HG03378 (cell line): Measurements from ENCODE around the gene SATB2.

Experiments
- ATAC-seq: cut with Tn5 transposase; IDR thresholded peaks from one replicate; pipeline ENCODE4 v1.9.1; 2021; ENCODE audit warnings: mild to moderate bottlenecking, moderate library complexity; ENCODE audit not compliant: unreplicated experiment

SATB2 gene

DNA sequence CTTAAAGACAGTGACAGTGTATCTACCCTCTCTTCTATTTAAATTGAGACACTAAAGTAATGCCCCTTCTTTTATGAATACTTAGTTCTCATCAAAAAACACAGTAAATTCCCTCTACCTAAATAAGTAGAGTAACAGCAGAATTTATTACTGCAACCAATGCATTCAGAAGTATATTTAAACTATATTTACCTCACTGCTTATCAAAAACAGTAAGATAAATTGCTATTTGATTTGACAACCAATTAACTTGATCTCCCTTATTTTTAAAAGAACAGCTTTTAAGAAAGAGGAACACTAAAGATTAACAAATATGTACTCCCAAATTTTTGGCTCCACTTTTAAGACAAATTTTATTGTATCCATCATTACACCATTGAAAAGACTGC, 4.8 kb downstream of the SATB2 start:
- no peak for ATAC-seq

DNA sequence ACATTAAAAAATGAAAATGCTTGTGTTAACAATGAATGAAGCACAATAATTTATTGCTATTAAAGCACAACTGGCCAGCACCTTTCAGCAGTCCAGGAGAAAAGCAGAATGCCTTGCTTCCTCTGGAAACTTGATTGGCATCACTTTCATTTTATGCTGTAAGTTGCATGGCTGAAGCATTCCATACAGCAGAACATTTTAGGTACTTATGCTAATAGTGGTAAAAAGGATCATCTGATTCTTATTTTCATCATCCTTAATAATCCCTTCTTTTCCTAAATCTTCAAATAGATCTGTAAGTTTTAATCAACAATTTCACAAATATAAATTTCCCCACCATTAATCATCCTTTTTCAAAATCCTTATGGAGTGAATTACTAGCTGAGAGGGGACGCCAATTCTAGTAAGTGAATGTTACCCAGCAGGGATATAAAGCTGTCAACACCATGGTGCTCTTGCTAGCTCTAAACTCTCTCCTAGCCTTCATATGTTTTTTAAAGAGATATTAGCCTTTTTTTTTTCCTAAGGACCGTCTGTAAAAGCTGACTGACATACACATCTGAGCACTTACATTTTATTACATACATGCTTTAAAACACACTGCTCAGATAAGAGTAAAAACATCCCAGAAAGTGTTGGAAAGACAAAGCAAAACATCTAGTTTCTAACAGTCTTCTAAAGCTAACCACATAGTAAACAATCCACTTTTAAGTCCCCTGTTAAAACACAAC, 5.3 kb downstream of the SATB2 start:
- ATAC-seq, result no peak

DNA sequence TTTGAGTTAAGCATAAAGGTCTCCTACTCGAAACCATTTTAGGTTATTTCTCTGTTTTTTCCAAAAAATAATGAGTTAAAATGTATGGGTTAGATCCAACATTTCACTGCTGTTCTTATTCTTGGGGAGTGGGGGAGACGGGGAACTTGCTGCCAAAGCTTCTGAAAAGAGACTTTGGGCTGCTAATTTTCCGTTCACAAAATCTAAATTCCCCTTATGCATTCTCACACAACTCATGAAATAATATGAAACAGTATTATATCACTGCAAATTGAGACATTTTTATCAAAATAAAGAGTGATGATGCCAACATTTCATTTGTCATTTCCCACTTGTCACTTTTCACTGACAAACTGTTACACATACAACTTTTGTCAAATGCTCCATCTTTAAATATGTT, 7.8 kb downstream of the SATB2 start:
- no peak for ATAC-seq

DNA sequence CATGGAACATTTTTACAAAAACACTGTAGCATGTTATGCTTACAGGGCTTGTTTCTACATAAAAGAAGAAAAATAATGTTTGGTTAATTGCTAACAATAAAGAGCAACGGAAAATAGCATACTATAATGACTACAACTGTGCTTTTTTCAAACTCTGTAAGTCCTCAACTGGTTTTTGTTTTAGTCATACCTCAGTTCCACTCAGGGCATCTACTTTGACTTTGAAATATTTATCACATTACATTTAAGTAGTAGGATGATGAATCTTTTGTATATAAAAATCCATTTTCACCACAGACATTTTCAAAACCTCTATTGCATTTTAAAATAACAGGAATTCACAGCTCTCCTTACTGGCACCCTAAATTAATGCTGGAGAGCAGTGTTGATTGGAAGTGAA, 8.3 kb downstream of the SATB2 start:
- ATAC-seq, result no peak

DNA sequence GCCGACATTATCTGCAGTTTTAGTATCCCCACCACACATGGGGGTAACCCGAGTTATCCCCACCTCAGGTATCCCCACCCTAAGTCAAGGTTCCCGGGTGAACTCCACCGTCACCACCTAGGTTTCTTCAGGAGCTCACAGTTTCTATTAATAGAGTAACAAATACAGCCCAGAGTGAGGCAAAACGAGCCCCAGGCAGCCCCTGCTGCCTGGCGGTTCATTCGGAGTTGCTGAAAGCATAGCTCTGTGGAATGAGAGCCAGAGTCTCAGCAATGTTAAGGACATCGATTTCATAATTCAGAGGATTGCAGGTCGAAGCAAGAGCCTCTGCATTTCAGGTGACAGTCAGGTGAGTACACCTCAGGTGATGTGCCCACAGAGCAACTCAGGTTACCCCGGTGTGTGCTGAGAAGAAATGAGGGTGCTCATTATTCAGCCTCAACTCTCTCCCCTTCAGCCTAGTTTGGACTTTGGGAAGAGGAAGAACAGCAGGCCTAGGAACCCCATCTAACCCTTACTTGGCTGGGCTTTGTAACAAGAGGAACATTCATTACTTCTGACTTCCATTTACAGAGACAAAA, 10.7 kb downstream of the SATB2 start:
- ATAC-seq, result no peak

DNA sequence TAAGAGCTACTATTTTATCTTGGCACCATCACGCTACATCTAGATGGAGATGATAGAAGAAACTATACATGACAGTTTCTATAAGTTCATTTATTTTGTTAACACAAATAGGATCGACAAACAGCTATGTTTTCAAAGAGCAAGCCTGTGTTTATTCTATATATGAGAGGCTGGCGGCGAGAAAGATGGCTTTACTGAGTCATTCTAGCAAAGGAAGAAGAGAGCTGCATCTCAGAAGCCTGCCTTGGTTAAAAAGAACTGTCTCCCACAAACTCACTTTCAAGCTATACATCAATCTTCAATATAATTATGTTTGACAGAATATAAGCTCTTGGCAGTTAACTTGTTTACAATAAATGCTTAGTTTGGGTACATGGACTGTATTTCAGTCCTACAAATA, 13.0 kb downstream of the SATB2 start:
- ATAC-seq, result no peak

DNA sequence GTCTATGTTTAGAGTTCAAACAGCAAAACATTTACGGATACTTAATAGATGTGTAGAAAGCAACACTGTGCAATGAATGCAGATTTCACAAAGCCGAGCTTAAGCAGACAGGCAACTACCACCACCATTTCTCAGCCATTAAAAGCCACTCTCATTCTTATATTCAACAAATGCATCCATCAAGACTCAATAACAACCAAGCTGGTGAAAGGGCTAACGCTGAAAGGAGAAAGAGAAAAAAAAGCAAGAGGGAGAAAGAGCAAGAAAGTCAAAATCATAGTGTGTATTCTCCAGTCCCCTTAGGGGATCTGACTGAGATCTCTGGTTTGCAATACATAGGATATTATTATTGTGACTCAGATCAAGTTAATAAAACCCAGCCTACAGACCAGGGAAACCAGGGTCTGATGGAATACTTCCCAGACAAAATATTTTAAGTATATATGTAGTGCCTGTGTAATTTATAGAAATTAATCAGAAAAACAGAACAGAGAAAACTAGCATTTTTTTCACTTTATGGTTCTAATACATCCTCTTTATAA, 14.1 kb downstream of the SATB2 start:
- ATAC-seq, result no peak

DNA sequence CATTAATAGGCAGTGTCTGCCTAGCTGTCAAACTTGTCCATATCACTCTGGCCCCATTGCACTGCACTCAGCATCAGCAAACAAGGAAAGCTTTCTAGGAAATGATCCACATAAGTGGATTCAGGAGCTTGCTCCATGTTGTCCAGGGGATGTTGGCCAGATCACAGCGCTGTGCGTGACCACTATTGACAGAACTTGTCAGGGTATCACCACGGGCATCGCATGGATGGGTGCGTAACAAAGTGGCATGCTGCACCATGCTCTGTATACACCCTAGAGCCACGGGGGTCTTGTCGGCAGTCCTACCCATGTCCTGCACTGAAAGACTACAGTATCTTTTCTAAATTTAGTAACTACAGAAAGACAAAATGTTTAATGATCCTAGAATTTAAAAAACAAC, 15.6 kb downstream of the SATB2 start:
- ATAC-seq, result no peak

DNA sequence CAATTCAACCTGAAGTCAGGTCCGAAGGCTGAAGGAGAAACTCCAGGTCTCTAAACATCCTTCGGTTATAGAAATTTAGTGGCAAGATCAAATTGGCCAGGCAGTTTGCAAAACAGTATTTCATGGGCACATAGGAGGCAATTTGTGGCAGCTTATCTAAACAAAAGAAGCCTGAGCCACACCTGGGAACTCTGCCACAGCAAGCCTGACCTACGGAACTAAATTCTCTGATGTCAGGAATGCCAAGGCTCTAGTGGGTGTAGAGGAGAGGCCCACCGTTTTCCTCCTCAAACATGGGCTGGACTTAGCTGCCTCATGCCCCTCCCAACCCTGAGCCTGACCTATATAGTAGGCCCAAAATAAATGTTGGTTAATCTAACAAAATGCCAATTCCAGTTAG, 16.0 kb downstream of the SATB2 start:
- no peak for ATAC-seq

DNA sequence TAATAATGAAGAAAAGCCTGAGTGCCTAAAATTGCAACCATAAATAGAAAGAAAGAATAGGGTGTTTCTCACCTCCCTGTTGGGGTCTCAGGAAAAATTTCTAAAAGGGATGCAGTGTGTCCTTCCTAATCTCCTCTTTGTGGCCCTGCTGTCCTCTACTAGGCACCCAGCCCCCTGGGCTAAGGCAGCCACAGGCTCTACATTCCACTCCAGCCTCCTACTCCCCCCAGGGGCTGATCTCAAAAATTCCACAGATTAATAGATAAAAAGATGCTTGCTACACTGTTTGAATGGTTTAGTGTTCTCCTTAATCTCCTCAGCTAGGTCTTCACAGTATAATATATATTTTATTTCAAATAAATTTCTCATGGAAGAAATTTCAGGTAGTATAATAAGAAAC, 17.6 kb downstream of the SATB2 start:
- ATAC-seq, result no peak

DNA sequence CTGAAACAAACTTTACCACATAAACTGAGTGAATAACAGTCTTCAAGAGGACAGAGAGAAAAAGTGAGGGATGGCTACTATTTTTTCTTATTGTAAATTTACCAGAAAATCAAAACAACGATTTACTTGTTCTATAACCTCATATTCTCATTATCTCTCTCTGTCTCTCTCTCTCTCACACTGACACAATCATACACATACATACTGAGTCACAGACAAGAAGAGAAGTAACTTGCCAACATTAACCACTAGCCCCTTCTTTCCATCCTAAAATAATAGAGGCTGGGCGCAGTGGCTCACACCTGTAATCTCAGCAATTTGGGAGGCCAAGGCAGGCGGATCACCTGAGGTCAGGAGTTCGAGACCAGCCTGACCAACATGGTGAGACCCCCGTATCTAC, 18.2 kb downstream of the SATB2 start:
- ATAC-seq, result no peak

DNA sequence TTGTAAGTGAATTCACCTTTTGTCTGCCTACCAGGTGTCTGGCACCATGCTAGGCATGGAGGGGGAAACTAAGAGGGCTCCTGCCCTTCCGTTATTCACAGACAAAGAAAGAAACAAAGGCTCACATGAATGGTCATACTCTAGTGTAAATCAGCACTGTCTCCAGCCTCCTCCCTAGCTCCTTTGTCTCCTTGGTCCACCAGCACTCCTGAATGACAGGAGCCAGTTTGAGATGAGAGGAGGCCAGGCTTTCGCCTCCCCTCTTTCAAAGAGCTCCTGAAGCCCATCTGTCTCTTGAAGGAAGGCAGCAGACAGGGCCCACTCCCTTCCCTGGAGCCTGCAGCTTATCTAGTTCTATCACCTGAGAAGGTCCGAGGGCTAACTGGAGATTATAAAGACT, 18.7 kb downstream of the SATB2 start:
- ATAC-seq, result no peak

DNA sequence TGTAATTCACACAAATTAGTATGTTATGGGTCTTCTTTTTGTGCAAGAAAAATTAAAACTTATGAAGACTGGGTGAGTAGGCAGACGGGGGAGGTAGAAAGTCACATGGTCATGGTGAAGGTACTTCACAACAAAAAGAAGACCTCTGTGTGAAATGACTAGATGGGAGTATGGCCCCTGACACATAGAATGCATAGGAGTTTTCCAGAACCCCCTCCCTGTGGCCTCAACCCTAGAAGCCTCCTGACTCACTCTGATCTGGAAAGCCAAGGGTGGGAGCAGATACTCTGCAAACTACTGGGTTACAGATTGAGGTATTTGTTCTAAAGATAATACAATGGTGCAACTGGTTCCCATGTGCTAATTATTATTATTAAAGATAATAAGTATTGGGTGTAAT, 23.2 kb downstream of the SATB2 start:
- ATAC-seq, result no peak

DNA sequence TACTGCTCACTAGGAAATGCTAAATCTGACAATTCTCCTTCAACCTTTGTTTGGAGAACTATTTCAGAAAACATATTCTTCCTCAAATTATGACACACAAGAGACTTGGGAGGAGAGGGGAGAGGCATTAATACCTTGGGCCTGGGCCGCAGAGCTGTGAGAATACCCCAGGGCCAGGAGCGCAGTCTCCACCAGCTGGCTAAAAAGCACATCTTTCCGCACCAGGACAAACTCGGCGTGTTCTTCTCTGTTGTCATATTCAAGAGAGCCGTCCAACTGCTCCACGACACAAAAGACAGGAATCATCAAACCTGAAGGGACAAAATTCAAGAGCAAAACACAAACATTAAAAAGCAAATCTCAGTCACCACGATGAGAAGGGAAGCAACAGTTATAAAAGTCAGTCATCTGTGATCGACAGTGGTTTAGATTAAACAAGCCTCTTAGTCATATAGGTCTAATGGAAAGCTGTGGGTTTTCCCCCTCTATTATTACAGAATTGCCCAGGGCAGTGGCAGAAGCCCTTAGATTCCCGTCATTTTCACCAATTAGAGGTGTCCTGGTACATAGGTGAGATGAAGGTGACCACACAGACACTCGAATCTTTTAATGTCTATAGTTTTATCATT, 24.4 kb downstream of the SATB2 start:
- no peak for ATAC-seq

DNA sequence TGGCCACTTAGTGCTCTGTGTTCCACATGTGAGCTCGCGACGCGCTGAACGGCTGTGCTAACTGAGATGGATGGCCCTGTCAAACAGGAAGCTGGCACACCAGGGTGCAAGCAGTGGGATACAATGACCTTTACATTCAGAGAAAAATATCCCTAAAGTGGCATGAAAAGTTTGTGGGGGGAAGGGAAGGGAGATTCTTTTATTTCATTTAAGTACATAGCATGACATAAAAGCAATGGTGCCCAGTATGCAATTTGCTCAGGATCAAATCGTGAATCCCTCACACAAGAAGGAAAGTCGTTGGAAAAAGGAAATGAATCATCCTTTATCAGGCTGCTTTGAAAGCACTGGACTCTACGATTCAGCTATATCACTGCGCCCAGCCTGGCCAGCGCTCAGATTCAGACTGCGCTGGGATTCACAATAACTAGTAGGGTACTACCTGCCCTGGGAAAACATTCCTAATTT, 26.0 kb downstream of the SATB2 start:
- no peak for ATAC-seq

DNA sequence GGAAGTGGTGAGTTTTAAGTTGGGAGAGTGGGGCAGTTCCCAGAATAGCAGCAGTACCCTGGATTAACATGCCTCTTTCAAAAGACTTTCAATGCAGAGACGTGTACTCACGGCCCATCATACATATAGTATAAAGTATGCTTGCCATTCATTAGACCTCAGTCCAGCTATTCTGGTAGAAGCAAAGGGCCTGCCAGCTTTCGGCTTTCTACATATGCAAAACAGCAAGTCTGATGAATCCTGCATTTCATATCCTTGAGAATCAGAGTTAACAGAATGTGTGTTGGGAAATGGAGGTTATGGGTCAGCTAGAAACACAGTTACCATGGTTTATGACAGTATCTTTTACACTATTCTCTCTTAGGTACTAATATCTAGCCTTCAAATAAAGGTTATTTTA, 27.5 kb downstream of the SATB2 start:
- no peak for ATAC-seq

DNA sequence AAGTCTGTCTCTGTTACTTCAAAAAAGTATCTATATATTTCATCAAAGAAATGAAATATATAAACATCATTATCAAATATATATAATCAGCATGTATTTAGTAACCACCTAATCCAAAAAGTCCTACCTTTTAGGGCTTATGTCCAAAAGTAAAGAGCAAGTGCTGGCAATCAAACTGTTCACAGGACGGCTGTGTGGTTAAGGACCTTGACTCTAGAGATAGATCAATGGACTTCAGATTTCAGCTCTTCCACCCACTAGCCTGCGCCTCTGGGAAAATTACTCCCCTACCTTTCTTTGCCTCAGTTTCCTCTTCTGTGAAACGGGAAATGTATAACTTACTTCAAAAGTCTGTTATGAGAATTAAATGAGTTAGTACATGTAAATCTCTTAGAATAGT, 29.4 kb downstream of the SATB2 start:
- no peak for ATAC-seq

DNA sequence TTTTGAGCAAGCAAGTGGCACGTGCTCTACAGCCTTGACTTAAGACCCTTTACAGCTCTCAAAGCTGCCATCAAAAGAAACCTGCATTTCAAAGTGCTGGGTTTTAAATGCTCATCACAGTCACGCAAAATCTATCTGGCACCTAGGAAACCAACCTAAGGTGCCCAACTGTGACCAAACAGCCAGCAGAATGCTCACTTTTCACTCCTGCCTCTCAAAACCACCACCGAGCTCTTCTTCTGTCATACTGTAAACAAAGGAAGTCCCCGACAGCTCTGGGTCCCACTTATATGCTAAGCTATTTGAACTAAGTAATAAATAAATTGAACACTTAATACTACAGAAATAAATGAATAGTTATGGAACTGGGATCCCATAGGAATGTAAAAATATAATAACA, 33.6 kb downstream of the SATB2 start:
- no peak for ATAC-seq

DNA sequence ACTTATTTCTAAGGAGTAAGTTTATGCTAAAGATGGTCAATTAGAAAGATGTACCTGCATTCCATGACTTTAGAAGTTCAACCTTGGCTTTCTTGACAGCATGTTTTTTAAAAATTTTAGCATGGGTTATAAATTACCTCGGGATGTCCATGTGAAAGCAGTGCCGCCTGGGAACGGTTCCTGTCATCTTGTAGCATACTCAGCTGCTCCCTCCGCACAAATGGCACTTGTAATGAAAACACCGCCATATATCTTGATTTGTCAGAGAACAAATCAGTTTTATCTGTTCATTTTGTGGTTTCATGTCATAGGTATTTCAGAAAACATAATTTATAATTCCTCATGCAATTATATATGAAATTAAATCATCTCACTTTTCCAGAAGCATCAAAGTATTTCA, 38.3 kb downstream of the SATB2 start:
- ATAC-seq, result no peak

DNA sequence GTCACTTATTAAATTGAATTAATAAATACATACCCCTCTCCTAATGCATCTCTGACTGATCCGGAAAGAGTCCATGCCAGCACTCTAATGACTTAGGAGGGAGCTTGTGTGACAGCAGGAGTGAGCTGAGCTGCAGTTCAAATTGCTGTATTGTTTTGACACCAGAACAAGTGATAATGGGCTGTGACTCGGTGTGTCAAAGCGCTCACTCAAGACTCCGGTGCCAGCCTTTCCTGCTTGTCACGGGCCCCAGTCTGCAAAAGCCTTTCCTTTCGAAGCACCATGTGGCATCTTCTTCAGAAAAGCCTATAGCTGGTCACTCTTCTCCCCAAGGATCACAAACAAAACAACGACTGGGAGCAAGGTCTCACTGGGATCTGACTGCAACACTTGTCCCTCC, 43.3 kb downstream of the SATB2 start:
- no peak for ATAC-seq

DNA sequence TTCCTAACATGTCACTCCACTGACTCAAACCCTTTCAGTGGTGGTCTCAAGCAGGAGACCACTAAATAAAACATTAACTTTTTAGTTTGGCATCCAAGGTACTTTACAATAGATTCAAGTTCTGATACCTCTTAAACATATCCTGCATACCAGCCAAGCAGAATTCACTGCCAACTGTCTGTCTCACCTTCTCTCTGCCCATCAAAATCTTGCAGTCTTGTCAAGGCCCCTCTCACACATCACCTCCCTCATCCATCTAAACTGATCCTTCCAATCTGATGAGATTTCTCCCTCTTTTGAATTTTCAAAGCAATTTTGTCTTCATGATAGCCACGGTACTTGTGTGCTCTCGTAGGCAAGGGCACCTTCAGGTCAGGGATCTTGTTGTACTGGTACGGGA, 43.7 kb downstream of the SATB2 start:
- no peak for ATAC-seq
